HG03095 (cell line): ENCODE data around the gene ZCCHC17.

Experiments
- ATAC-seq: cut with Tn5 transposase; IDR thresholded peaks from one replicate; pipeline ENCODE4 v1.9.1; 2021; ENCODE audit warnings: moderate library complexity; ENCODE audit not compliant: unreplicated experiment

Gene ZCCHC17

DNA sequence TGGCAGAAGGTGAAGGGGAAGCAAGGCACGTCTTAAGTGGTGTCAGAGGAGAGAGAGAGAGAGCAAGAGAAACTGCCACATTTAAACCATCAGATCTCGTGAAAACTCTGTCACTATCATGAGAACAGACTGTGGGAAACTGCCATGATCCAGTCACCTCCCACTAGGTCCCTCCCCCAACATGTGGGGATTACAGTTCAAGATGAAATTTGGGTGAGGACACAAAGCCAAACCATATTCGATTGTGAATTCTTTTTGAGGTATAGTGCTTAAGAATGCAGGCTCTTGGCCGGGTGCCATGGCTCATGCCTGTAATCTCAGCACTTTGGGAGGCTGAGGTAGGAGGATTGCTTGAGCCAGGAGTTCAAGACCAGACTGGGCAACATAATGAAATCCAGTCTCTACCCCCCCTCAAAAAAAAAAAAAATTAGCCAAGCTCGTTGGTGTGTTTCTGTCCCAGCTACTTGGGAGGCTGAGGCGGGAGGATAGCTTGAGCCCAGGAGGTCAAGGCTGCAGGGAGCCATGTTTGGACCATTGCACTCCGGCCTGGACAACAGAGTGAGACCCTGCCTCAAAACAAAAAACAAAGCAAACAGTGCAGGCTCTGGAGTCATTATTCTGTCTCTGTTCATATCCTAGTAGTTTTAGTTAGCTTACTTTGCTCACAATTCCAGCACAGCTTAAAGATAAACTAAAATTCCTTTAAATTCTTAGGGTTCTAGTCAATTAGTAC lies 6.0 kb downstream of the ZCCHC17 start:
- ATAC-seq = no peak

DNA sequence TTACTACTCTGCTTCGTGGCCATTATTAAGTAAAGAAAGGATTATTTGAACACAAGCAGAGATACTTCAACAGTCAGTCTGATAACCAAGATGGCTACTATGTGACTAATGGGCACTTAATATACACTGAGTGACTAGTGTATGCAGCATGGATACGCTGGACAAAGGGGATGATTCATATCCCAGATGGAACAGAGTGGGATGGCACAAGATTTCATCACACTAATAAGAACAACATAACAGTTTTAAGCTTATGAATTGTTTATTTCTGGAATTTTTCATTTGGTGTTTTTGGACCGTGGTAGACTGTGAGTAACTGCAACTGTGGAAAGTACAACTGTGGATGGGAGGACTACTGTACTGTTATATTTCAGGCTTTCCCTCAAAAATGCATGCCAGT lies 9.4 kb downstream of the ZCCHC17 start:
- no peak for ATAC-seq

DNA sequence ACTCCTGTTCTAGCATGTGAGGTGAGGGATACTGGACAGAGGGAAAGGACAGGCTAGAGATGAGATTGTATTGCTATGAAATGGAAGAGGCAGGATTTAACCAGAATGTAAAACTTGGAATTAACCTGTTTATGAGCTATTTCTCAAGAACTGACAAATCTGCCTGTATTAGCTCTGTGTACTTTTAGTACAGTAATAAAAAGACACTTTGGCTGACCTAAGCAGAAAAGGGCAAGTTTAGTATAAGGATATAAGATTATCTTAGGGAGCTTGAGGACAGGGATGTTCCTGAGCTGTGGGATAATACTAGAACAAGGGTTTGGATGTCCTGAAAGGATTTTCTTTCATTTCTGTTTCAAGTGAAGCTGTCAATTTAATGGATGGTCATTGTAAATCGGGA lies 11.2 kb downstream of the ZCCHC17 start:
- ATAC-seq = no peak

DNA sequence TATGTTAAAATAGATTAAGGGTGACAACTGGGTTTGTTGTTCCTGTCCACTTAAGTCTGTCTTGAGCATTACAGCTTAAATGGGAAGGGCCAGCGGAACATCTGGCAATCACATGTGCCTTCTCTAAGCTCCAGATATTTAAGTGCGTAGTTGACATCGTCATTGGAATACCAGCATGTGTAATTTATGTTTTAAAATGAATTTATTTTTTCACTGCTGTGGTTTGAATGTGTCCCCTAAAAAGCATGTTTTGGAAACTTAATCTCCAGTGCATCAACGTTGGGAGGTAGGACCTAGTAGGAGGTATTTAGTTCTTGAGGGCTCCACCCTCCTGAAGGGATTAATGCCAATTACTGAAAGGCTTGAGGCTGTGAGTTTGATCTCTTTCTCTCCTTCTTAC lies 13.4 kb downstream of the ZCCHC17 start:
- ATAC-seq = no peak

DNA sequence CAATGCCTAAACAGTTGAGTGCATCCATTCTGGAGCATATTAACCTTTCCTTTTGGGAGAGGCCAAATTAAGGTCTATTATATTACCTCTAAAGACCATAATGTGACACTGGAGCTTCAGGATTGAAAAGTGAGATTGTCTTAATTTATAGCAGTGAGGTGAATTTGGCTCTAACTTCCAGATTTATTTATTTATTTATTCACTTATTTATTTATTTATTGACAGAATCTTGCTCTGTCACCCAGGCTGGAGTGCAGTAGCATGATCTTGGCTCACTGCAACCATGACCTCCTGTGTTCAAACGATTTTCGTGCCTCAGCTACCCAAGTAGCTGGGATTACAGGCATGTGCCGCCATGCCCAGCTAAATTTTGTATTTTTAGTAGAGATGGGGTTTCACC lies 19.1 kb downstream of the ZCCHC17 start:
- no peak for ATAC-seq

DNA sequence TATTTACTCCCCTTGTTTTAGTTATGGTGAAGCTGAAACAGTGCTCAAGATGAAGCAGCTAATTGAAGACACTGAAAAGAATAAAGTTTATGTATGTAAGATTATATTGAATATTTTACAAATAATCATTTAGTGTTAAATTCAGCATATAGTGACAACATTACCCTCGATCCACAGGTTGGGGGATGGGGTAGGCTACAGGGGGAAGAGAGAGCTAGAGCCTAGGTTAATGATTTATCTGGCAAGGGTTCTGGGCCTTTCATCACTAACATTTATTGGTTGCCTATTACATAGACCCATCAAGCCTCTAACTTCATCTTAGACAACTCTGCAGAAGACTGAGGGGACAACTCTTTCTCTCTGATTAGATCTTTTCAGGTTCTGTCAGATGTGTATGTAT lies 21.3 kb downstream of the ZCCHC17 start:
- ATAC-seq = no peak

DNA sequence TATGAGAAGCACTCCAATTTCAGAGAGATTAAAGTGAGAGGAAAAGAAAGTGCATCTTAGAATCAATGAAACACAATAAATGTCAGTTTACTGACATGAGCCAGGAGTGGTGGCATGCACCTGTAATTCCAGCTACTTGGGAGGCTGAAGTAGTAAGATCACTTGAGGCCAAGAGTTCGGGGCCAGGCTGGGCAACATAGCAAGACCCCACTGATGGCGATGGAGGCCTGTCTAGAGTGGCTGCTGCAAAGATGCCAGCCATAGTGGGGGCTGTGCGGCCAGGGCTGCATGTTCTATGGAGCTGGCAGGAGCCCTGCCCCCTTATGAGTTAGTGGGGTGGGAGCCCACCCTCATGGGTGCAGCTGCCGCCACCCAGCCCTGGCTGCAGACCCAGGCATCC lies 27.3 kb downstream of the ZCCHC17 start:
- no peak for ATAC-seq

DNA sequence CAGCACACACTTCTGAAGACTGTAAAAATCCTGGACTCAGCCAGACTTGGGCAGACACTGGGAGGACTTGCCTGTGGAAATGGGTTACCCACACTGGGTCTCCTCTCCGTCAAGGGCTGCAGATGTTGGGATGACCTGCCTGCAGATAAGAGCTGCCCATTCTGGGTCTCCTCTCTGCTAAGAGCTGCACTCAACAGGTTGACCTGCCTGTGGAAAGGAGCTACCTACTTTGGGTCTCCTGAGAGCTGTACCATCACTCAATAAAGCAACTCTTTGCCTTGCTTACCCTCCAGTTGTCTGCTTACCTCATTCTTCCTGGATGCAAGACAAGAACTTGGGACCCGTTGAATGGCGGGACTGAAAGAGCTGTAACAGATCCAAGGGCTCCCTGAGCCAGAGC lies 28.2 kb downstream of the ZCCHC17 start:
- no peak for ATAC-seq

DNA sequence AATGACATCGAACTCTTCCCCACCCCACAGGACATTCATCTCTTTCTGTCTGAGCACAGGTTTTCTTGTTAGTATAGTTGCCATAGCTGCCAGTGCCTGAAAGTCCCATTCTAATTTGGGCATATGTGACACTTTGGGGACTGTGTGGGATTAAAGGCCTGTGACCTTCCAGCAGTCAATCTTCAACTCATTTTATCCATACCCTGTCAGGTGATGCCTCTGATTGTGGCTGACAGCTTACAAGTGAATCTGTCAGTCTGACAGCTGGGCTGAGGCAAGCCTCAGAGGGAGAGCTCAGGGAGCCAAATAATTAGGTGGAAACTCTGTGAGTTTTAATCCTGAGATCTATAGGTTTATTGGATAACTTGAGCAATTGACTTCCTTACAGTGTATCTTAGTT lies 29.6 kb downstream of the ZCCHC17 start:
- no peak for ATAC-seq

DNA sequence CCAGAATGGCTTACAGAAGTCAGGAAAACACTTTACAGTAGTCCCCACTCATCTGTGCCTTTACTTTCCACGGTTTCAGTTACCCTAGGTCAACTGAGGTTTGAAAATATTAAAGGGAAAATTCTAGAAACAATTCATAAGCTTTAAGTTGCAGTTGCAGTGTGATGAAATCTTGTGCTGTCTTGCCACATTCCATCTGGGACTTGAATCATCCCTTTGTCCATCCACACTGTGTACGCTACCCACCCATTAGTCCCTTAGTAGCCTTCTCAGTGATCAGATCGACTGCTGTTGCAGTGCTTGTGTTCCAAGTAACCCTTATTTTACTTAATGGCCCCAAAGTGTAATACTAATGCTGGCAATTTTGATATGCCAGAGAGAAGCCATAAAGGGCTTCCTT lies 30.5 kb downstream of the ZCCHC17 start:
- ATAC-seq = no peak

DNA sequence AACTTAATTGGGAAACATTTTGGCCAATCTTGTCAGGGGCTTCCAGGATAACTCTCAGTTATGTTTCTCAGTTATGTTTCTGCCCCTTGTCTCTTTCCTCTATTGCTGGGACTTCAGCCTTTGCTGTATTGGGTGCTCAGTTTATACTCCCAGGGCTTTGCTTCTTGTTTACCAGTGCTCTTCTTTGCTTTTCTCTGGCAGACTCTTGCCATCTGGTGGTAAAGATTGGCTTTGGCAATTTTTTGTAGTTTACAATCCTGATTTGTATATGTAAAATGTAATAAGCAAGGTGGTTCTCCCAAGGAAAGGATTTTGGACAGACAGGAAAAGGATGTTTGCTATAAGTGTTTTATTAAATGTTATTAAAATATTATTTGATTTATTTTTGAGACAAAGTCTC lies 38.2 kb downstream of the ZCCHC17 start:
- no peak for ATAC-seq

DNA sequence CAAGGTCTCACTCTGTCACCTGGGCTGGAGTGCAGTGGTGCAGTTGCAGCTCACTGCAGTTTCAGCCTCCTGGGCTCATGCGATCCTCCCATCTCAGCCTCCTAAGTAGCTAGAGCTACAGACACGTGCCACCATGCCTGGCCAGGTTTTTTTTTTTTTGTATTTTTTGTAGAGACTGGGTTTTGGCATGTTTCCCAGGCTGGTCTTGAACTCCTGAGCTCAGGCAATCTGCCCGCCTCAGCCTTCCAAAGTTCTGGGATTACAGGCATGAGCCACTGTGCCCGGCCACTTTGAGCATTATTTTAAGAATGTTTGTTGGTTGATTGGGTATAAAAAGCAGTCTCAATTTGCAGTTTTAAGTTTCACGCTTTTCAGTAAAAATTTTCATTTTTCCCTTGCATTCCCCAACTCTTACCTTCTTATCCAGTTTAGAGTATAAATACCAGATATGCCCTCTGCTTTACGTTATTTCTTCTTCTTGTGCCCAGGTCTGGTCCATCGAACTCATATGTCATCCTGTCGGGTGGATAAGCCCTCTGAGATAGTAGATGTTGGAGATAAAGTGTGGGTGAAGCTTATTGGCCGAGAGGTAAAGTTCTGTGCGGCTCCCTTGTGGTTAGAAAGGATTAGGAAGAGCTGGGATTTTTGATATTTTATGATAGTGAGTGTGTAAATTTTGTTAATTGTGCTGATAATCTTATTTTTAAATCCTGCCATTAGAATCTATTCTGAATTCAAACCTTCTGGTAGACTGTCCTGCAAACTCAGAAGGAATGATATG lies 40.0 kb downstream of the ZCCHC17 start:
- no peak for ATAC-seq

DNA sequence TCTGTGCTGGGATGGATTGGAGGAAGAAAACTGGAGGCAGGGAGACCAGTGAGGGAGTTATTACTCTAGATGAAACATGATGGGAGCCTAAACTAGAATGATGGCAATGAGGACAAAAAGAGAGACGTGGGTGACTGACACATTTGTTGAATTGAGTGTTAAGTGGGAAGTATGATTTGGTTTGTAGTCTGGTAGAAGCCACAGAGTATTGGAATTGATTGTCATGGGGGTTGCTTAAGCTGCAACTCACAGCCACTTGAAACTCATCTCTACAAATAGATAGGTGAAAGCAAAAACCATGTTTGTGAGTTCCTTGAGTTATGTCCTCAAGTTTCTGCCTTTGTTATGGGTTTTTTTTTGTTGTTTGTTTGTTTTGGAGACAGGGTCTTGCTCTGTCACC lies 47.7 kb downstream of the ZCCHC17 start:
- ATAC-seq = no peak

DNA sequence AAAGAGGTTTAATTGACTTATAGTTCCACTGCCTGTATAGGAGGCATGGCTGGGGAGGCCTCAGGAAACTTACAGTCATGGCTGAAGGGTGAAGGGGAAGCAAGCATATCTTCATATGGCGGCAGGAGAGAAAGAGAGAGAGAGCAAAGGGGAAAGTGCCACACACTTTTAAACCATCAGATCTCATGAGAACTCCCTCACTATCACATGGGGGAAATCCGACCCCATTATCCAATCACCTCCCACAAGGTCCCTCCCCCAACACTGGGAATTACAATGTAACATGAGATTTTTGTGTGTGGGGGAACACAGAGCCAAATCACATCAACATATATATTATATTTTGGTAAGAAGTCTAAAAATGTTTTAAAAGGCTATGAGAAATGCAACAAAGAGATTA lies 48.8 kb downstream of the ZCCHC17 start:
- no peak for ATAC-seq

DNA sequence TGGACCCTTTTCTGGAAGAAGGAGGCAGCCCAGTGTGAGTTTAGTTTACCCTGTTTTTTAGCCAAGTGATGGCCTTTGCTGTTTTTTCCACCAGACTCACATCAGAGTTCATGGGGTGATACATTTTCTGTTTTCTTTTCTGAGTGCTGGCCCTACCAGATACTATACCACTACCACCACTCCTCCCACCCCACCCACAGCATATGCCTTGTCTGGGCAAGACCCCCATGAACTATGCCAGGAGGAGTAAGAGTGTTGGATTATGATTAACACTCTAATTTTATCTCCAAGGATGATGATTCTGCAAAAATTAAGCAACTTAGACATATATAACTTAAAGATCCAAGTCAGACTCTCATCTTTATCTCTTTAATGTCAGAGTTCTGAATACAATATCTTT lies 50.0 kb downstream of the ZCCHC17 start:
- no peak for ATAC-seq

DNA sequence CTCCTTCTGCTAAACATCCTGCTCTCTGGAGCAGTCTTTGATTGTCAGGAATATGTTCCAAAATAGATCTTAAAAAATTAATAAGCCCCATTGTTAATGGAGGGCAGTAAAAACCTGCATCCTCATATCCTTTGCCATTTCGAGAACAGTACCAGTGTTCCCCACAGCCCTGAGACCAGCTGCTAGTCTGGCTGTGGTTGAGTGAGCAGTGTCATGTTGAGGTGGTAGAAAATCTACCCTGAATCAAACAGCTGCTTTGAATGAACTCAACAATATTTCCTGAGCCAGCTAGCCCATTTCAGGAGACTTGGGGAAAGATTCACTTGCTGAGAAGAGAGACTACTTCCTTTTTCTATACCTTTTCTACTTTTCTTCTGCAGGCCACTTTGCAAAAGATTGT lies 51.6 kb downstream of the ZCCHC17 start:
- ATAC-seq = no peak

DNA sequence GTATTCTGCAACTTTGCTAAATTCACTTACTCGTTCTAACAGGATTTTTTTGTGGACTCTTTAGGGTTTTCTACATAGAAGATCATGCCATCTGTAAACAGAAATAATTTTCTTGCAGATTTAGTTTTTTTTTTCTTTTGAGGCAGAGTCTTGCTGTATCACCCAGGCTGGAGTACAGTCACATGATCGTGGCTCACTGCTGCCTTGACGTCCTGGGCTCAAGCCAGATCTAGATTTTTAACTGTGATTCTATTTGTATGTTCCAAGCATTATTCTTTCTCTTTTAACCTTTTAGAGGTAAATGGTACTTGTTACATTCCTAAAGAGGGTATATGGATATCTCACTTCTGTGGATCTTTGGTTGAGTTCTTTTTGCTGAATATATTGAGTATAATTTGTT lies 57.5 kb downstream of the ZCCHC17 start:
- ATAC-seq = no peak

DNA sequence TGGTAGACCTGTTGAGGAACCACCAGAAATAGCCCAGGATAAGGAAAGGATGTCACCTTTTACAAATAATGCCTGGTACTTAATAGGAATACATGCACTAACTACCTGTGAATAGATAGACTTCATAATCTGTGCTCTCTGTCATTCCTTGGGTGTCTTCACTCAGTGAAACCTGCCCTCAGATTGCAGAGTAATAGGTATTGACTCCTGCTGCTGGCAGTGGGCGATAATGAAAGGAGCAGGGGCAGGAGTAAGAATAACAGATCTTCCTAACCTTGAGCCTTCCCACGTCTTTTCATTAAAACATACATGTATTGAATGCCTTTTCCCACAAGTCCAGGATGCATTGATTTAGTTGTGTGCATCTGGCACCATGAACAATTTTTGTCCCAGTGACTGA lies 59.6 kb downstream of the ZCCHC17 start:
- no peak for ATAC-seq

DNA sequence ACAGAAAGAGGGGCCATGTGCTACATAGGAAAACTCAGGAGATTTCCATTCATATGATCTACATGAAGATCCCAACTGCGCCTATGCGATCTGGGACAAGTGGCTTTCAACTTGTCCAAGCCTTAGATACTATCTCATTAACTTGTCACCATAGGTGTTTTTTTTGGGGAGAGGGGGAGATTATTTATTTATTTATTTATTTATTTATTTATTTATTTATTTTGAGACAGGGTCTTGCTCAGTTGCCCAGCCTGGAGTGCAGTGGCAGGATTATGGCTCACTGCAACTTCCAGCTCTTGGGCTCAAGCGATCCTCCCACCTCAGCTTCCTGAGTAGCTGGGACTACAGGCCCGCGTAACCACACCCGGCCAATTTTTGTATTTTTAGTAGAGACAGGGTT lies 64.8 kb downstream of the ZCCHC17 start:
- no peak for ATAC-seq

DNA sequence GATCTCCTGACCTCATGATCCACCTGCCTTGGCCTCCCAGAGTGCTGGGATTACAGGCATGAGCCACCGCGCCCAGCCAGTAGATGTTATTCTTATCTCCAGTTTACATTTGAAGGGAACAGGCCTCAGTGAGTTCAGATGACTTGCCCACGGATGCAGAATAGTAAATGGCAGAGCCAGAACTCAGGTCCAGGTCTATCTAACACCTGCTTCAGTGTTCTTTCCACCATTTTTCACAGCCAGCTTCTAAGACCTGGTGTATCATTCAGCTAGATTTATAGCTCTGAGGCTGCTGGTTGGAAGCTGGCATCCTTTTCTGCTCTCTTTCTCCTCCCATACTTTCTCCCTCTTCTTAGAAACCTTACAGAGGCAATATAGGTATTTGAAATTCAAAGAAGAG lies 65.2 kb downstream of the ZCCHC17 start:
- no peak for ATAC-seq

DNA sequence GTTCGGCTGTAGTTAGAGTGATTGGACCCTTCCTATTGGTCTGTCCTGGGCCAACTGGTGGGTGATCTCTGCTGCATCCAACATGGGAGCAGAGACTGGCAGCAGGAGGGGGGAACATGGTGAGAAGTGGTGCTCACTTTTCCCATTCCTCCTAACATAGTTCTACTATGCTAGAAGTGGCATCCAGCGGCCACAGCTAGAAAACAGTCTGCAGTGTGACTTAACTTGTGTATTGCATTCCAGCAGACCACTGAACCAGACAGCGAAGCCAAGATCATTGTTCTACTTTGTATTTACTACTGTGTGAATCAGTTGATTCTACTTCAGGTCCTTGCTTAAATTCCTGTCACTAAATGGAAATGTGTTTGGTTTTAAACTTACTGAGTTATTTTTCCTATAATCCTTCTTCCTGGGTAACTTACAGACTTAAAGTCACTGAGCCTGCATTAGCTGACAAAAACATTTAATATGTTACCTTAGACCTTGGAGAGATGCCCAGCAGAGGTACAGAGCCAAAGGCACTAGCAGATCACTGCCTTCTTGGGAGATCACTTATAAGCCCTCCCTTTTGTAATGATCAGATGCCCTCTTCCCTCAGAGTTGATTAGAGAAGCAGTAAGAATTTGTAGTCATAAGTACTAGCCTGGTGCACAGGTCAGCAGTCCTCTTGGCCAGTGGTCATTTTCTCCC lies 67.9 kb downstream of the ZCCHC17 start:
- no peak for ATAC-seq

DNA sequence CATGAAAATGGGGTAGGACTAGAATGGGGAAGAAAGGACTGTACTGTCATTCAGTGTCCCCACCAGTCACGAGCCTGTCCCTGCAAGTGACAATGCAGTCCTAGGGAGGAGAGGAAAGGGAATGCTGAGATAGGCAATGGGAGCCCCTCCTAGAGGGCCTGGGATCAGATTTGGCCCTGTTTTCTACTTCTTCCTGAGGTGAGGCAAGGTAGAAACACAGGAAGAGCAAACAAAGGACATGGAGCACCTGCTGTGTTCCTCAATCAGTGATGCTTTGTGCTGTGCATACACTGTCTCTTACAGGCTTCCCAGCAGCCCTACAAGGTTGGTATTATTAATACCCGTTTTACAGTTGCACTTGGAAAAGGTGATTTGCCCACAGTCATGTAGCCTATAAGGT lies 70.0 kb downstream of the ZCCHC17 start:
- ATAC-seq = no peak
